ENCODE measurements around the gene FIP1L1. TPM values are rescaled to one million over a fixed set of nuclear protein-coding genes. Genes with fewer than 3 reads are reported as not detected.

The FIP1L1 gene
- total and polyA plus RNA-seq, 2 donors (not counting 1 experiment from before 2014, with no cell fraction given), result 19.0 to 79.3 TPM

GRCh38 chr4:53367721-53368120, 9.7 kb upstream of the FIP1L1 start:
- H3K27ac Mint-ChIP-seq, result no peak overlapping the region
- DNase-seq (no peak), ATAC-seq (ENCODE audit: low read depth) (no peak)
- intact Hi-C loops (cut with micrococcal nuclease), result loop anchor here (2.0 kb wide), 1 partner anchor 1523 kb away; no protein-coding TSS in a partner anchor
- WGBS (ENCODE audit: insufficient coverage), result 88% methylated on average over 1 of the region's 2 CpGs
- H3K4me1 ChIP-seq (ENCODE audit: control insufficient read depth in 2 of 2, insufficient read depth in 2 of 2, low read length in 2 of 2), result peaks cover 16 to 18% of the 10 kb centered on the region in 2 donors
- H3K4me2 ChIP-seq (replicated peaks; ENCODE audit: low read depth, low read length, poor library complexity, severe bottlenecking), result no peak overlapping the region
- H3K9ac ChIP-seq (ENCODE audit: low read length), result no peak overlapping the region
- no peak overlapping the region for H2AFZ ChIP-seq (ENCODE audit: insufficient read depth, low read depth, low read length, poor library complexity, severe bottlenecking)
- no peaks in the 10 kb centered on the region for H4K20me1 ChIP-seq (ENCODE audit: control insufficient read depth, insufficient read depth, low read length, poor library complexity, severe bottlenecking)
- no peaks in the 10 kb centered on the region for H3K9me3 ChIP-seq (ENCODE audit: control extremely low read depth in 1 of 3, control insufficient read depth in 2 of 3, insufficient read depth in 1 of 3, low read length in 2 of 3)
- no peaks in the 10 kb centered on the region for H3K36me3 ChIP-seq (replicated peaks in 1 of 2; ENCODE audit: control extremely low read depth in 1 of 2, control insufficient read depth in 1 of 2, extremely low read depth in 1 of 2, insufficient read depth in 2 of 2, low read length in 1 of 2)
- H3K27me3 Mint-ChIP-seq, result peaks cover 35% of the 10 kb centered on the region
- no peaks in the 10 kb centered on the region for H3K9me3 Mint-ChIP-seq (ENCODE audit: insufficient read depth)
- TF ChIP-seq CTCF (IDR thresholded peaks at IDR 0.05), result no peak
- no peak for TF ChIP-seq EZH2 (IDR thresholded peaks at IDR 0.05; ENCODE audit: borderline replicate concordance, insufficient read depth, low read depth, low read length, poor library complexity, severe bottlenecking)
- peaks cover 10% of the 10 kb centered on the region for H3K79me2 ChIP-seq (ENCODE audit: control insufficient read depth, insufficient read depth, low read length)
- no peak overlapping the region for H3K27ac ChIP-seq (ENCODE audit: low read length in 2 of 2)
- no peak overlapping the region for H3K4me3 Mint-ChIP-seq
- peaks cover 31% of the 10 kb centered on the region for H3K4me1 Mint-ChIP-seq
- H3K27me3 ChIP-seq (replicated peaks in 1 of 4; ENCODE audit: control extremely low read depth in 1 of 4, control insufficient read depth in 3 of 4, insufficient read depth in 4 of 4, low read length in 3 of 4), result peaks cover 0 to 8% (median 7%) of the 10 kb centered on the region in 4 experiments
- ChIA-PET POLR2A (no interaction called here), CTCF (no interaction called here)
- no peak overlapping the region for H3K4me3 ChIP-seq (ENCODE audit: control extremely low read depth in 1 of 5, extremely low read depth in 1 of 5, insufficient read depth in 1 of 5, low read depth in 2 of 5, low read length in 4 of 5)

GRCh38 chr4:53371049-53371448, 6.4 kb upstream of the FIP1L1 start:
- peaks cover 10% of the 10 kb centered on the region for H3K79me2 ChIP-seq (ENCODE audit: control insufficient read depth, insufficient read depth, low read length)
- intact Hi-C loops (cut with micrococcal nuclease), result no loop called here
- TF ChIP-seq EZH2 (IDR thresholded peaks at IDR 0.05; ENCODE audit: borderline replicate concordance, insufficient read depth, low read depth, low read length, poor library complexity, severe bottlenecking) (no peak), CTCF (IDR thresholded peaks at IDR 0.05) (no peak)
- H3K27ac Mint-ChIP-seq, result no peak overlapping the region
- ATAC-seq (ENCODE audit: low read depth), result no peak
- H2AFZ ChIP-seq (ENCODE audit: insufficient read depth, low read depth, low read length, poor library complexity, severe bottlenecking), result no peak overlapping the region
- WGBS (ENCODE audit: insufficient coverage), result 86% methylated on average over 1 of the region's 3 CpGs
- H3K4me3 ChIP-seq (ENCODE audit: control extremely low read depth in 1 of 5, extremely low read depth in 1 of 5, insufficient read depth in 1 of 5, low read depth in 2 of 5, low read length in 4 of 5), result no peak overlapping the region
- no peaks in the 10 kb centered on the region for H4K20me1 ChIP-seq (ENCODE audit: control insufficient read depth, insufficient read depth, low read length, poor library complexity, severe bottlenecking)
- H3K4me3 Mint-ChIP-seq, result no peak overlapping the region
- ChIA-PET CTCF (no interaction called here), POLR2A (no interaction called here)
- H3K27ac ChIP-seq (ENCODE audit: low read length in 2 of 2), result no peak overlapping the region
- peaks cover 0 to 8% (median 7%) of the 10 kb centered on the region in 4 experiments for H3K27me3 ChIP-seq (replicated peaks in 1 of 4; ENCODE audit: control extremely low read depth in 1 of 4, control insufficient read depth in 3 of 4, insufficient read depth in 4 of 4, low read length in 3 of 4)
- no peak for DNase-seq
- peaks cover 10% of the 10 kb centered on the region for H3K4me1 Mint-ChIP-seq
- no peaks in the 10 kb centered on the region for H3K9me3 ChIP-seq (ENCODE audit: control extremely low read depth in 1 of 3, control insufficient read depth in 2 of 3, insufficient read depth in 1 of 3, low read length in 2 of 3)
- no peaks in the 10 kb centered on the region for H3K36me3 ChIP-seq (replicated peaks in 1 of 2; ENCODE audit: control extremely low read depth in 1 of 2, control insufficient read depth in 1 of 2, extremely low read depth in 1 of 2, insufficient read depth in 2 of 2, low read length in 1 of 2)
- no peak overlapping the region for H3K4me2 ChIP-seq (replicated peaks; ENCODE audit: low read depth, low read length, poor library complexity, severe bottlenecking)
- H3K4me1 ChIP-seq (ENCODE audit: control insufficient read depth in 2 of 2, insufficient read depth in 2 of 2, low read length in 2 of 2), result peaks cover 8% of the 10 kb centered on the region in 2 donors
- peaks cover 35% of the 10 kb centered on the region for H3K27me3 Mint-ChIP-seq
- H3K9me3 Mint-ChIP-seq (ENCODE audit: insufficient read depth), result no peaks in the 10 kb centered on the region
- H3K9ac ChIP-seq (ENCODE audit: low read length), result no peak overlapping the region

Data from B cell (primary cell).